HG02885 (cell line): ENCODE results near the gene MUCL1.

Experiments used
- ATAC-seq: cut with Tn5 transposase; IDR thresholded peaks from one replicate; pipeline ENCODE4 v1.9.1; 2021; ENCODE audit warnings: mild to moderate bottlenecking; ENCODE audit not compliant: unreplicated experiment, poor library complexity

The MUCL1 gene

GRCh38 chr12:54890339-54890738 lies 36.0 kb downstream of the MUCL1 start:
- no peak for ATAC-seq

DNA sequence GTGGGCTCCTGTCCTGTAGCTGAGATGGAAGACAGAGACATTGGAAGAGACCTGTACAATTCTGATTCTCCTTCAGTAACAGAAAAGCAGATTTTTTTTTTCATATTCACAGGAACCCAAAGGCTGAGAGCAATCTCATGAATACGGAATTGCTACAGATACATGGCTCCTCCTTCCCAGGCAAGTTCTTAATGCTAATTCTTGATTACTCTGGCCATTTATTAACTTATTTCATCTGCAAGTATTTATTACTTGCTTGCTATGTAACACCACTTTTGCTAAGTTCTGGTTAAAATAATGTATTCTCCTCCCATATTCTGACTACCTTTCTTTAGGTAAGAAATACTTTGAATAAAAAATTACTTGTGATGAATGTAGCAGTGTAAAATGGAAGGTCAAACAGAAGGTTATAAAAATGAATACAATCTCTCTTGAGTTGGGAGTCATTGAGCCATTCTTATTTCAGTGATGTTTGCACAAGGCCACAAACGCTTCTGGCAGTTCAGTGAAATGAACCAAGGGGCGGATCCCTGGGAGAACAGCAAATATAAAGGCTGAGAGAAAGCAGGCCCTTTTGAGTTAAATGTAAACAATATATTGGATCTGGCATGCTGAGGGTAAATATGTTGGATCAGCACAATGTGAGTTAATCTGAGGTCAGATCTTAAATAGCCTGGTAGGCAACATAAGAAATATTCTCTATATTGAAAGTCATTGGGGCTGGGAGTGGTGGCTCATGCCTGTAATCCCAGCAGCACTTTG lies 37.6 kb downstream of the MUCL1 start:
- no peak for ATAC-seq
